Liver (tissue), 9 donors: ENCODE data around the gene AGPAT2. TPM values are rescaled to one million over a fixed set of nuclear protein-coding genes. Genes with fewer than 3 reads are reported as not detected.

ENCODE experiments used
- DNase-seq: peaks from one replicate; pipeline ENCODE4 v3.0.0-alpha.2; 2017; ENCODE audit warnings: low spot score
- H3K27ac ChIP-seq, 2 donors: one replicate each; pipeline ENCODE4 v1.7.0; 2013; ENCODE audit warnings: inconsistent platforms in 2 of 2, low read length in 2 of 2, control low read depth in 1 of 2, low read depth in 1 of 2, mild to moderate bottlenecking in 1 of 2
- H3K27me3 ChIP-seq, 4 donors: one replicate each; pipeline versions ENCODE4 v1.6.1 to v1.7.0; 2013; ENCODE audit warnings: low read length in 3 of 4, inconsistent platforms in 1 of 4, mild to moderate bottlenecking in 1 of 4, moderate library complexity in 1 of 4; ENCODE audit not compliant: control insufficient read depth in 4 of 4, insufficient read depth in 4 of 4
- H3K36me3 ChIP-seq, 4 donors: one replicate each; pipeline versions ENCODE4 v1.6.1 to v1.7.0; 2013; ENCODE audit warnings: low read length in 3 of 4, mild to moderate bottlenecking in 3 of 4, low read depth in 1 of 4, moderate library complexity in 1 of 4; ENCODE audit not compliant: control insufficient read depth in 4 of 4, insufficient read depth in 3 of 4
- H3K4me1 ChIP-seq, 4 donors: one replicate each; pipeline versions ENCODE4 v1.6.1 to v1.7.0; 2013; ENCODE audit warnings: low read length in 3 of 4, mild to moderate bottlenecking in 3 of 4, moderate library complexity in 1 of 4; ENCODE audit not compliant: control insufficient read depth in 4 of 4, insufficient read depth in 4 of 4
- H3K4me3 ChIP-seq, 3 donors: one replicate each; pipeline versions ENCODE4 v1.6.1 to v1.7.0; 2013; ENCODE audit warnings: low read length in 3 of 3, control low read depth in 1 of 3, low read depth in 1 of 3, mild to moderate bottlenecking in 1 of 3
- H3K9ac ChIP-seq, 2 donors: one replicate each; pipeline ENCODE4 v1.7.0; 2013; ENCODE audit warnings: low read length in 2 of 2, mild to moderate bottlenecking in 2 of 2, moderate library complexity in 2 of 2, control low read depth in 1 of 2, low read depth in 1 of 2
- H3K9me3 ChIP-seq, 4 donors: one replicate each; pipeline versions ENCODE4 v1.6.1 to v1.7.0; 2013; ENCODE audit warnings: low read length in 3 of 4; ENCODE audit not compliant: control insufficient read depth in 4 of 4
- EGR1 ChIP-seq, 2 donors: IDR thresholded peaks; 2 replicates each; pipeline ENCODE4 v1.6.1; 2016 to 2018; ENCODE audit warnings: antibody characterized with exemption in 2 of 2, low read depth in 2 of 2
- FOXA1 ChIP-seq: IDR thresholded peaks from 2 replicates; pipeline ENCODE4 v1.6.1; 2016; ENCODE audit warnings: antibody characterized with exemption
- FOXA2 ChIP-seq: IDR thresholded peaks from 2 replicates; pipeline ENCODE4 v1.6.1; 2016; ENCODE audit warnings: antibody characterized with exemption
- GABPA ChIP-seq, 2 donors: IDR thresholded peaks in 1 of 2; conservative IDR thresholded peaks in 1 of 2; 2 replicates each; pipeline ENCODE4 v1.6.1; 2016; ENCODE audit warnings: antibody characterized with exemption in 2 of 2, mild to moderate bottlenecking in 1 of 2, moderate library complexity in 1 of 2
- HNF4A ChIP-seq, 2 donors: conservative IDR thresholded peaks; 2 replicates each; pipeline ENCODE4 v1.6.1; 2016; ENCODE audit warnings: antibody characterized with exemption in 2 of 2, mild to moderate bottlenecking in 2 of 2
- HNF4G ChIP-seq: IDR thresholded peaks from 2 replicates; pipeline ENCODE4 v1.6.1; 2016; ENCODE audit warnings: antibody characterized with exemption
- JUND ChIP-seq, 2 donors: IDR thresholded peaks; 2 replicates each; pipeline ENCODE4 v1.6.1; 2016; ENCODE audit warnings: antibody characterized with exemption in 2 of 2
- NR2F2 ChIP-seq: IDR thresholded peaks from 2 replicates; pipeline ENCODE4 v1.6.1; 2016; ENCODE audit warnings: antibody characterized with exemption
- RAD21 ChIP-seq, 2 donors: IDR thresholded peaks; 2 replicates each; pipeline ENCODE4 v1.6.1; 2016; ENCODE audit warnings: antibody characterized with exemption in 2 of 2, mild to moderate bottlenecking in 2 of 2
- RXRA ChIP-seq, 2 donors: IDR thresholded peaks; 2 replicates each; pipeline ENCODE4 v1.6.1; 2017 to 2018; ENCODE audit warnings: antibody characterized with exemption in 2 of 2, mild to moderate bottlenecking in 1 of 2
- SP1 ChIP-seq: IDR thresholded peaks from 2 replicates; pipeline ENCODE4 v1.6.1; 2018; ENCODE audit warnings: antibody characterized with exemption, mild to moderate bottlenecking
- TAF1 ChIP-seq: conservative IDR thresholded peaks from 2 replicates; pipeline ENCODE4 v1.6.1; 2016; ENCODE audit warnings: antibody characterized with exemption, mild to moderate bottlenecking
- YY1 ChIP-seq: IDR thresholded peaks from 2 replicates; pipeline ENCODE4 v1.6.1; 2016; ENCODE audit warnings: antibody characterized with exemption, mild to moderate bottlenecking
- WGBS: extraction: QIAGEN DNeasy Blood & Tissue Kit; methylation state at CpG from one replicate; pipeline ENCODE4 v1.1.7; 2013; 5-methylcytosine and 5-hydroxymethylcytosine counted together
- polyA plus RNA-seq, 2 donors: library from polyadenylated mRNA; stranded (reverse) in 1 of 2; unstranded in 1 of 2; fragments of 200-250 nt in 1 of 2; fragments of >200 nt in 1 of 2; fragmentation: Nextera tagmentation in 1 of 2; extraction: Ambion mirVana in 1 of 2; gene quantifications; one replicate each; pipeline versions ENCODE4 v1.2.1 to v1.2.3, GENCODE V29; 2013 to 2015
- total RNA-seq, 2 donors: library from RNA; depleted of rRNA; stranded (reverse); fragments of >200 nt; gene quantifications; one replicate each; pipeline ENCODE4 v1.2.3, GENCODE V29; 2014
- TF ChIP-seq, protein P1 (sequence below): IDR thresholded peaks from 2 replicates; pipeline ENCODE4 v1.6.1; 2016; ENCODE audit warnings: antibody characterized with exemption
- TF ChIP-seq, protein P2 (sequence below): IDR thresholded peaks from 2 replicates; pipeline ENCODE4 v1.6.1; 2016; ENCODE audit warnings: antibody characterized with exemption, mild to moderate bottlenecking
- TF ChIP-seq, protein P3 (sequence below): IDR thresholded peaks from 2 replicates; pipeline ENCODE4 v1.6.1; 2016; ENCODE audit warnings: antibody characterized with exemption
- TF ChIP-seq, protein P4 (sequence below): IDR thresholded peaks from 2 replicates; pipeline ENCODE4 v1.6.1; 2016; ENCODE audit warnings: antibody characterized with exemption
- TF ChIP-seq, protein P5 (sequence below): fragments of 150-350 bp; IDR thresholded peaks from 2 replicates; pipeline ENCODE4 v1.5.1; 2017; ENCODE audit warnings: improper control_type of control experiment, low read depth, low read length; ENCODE audit not compliant: missing input control
- donor health status: healthy.
- donor health status: healthy.
- donor health status: healthy.
- donor health status: healthy.
- donor health status: healthy.

Gene AGPAT2
- total and polyA plus RNA-seq, 4 donors = 75.1 to 222 (median 212) TPM

DNA sequence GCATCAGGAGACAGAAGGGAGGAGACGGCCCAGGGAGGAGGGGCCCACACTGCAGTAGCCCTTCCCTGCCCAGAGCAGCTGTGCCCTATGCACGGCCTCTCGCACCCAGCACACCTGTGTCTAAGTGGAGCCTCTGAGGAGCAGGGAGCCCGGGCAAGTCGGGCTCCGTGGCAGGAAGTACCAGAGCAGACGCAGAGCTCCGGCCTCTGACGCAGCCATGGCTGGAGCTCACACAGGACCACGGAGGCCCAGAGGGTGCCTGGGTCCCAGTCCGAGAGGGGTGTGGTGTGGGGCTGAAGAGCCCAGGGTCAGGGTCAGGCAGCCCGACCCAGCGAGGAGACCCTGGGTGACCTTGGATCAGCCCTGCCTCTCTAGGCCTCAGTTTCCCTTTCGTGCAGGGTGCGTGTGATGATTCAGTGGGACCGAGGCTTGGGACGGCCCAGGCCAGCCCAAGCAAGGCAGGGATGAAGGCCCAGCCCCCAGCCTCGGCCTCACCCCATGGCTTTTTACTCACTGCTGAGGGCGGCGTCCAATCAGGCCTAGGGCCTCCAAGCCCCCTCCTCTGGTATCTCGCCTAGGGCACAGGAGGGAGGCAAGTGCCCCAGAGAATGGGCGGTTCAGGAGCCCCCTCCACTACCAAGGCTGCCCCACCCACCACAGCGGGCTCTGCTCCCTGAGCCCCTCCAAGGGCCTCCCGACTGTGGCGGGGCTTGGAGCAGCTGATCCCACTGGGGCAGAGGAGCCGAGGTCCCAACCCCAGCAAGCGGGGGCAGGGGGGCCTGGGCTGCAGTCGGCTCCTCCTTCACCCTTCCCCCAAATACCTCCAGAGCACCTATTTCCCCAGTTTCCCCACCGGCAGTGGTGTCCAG, 4.3 kb upstream of the AGPAT2 start:
- no peaks in the 10 kb centered on the region for H3K9me3 ChIP-seq
- no peaks in the 10 kb centered on the region for H3K27me3 ChIP-seq
- TF ChIP-seq TAF1 (no peak), NR2F2 (no peak), HNF4G (no peak), YY1 (no peak), SP1 (no peak), RAD21 (IDR thresholded peaks at IDR 0.05) (no peak)
- H3K4me3 ChIP-seq = no peak overlapping the region
- H3K27ac ChIP-seq = peak overlapping the region; percentile 89 to 94
- peaks cover 30 to 77% (median 61%) of the 10 kb centered on the region in 4 donors for H3K4me1 ChIP-seq
- 91% methylated on average over 29 of the region's 29 CpGs for WGBS
- DNase-seq = no peak
- H3K9ac ChIP-seq = no peak overlapping the region
- no peaks in the 10 kb centered on the region for H3K36me3 ChIP-seq

DNA sequence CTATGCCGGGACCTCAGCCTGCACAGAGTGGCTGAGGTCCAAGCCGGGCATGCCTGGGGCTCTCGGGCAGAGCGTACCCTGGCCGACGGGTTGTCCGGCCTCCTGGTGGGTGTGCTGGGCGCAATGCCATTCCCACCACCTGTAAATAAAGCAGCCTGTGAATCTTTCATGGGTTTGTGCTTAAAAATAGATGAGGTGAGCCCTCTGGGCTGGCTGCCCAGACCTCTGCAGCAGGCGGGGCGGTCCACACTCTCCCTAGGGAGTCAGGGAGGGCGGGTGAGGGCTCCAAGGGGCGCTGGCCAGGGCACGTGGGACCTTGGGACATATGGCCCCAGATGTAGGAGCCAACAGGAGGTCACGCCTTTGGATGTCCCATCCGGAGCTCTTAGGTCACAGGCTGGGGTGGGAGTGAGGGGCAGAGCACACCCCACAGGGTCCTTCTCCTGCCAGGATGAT, 3.6 kb upstream of the AGPAT2 start:
- WGBS = 40% methylated on average over 15 of the region's 15 CpGs
- no peak overlapping the region for H3K9ac ChIP-seq

More for the DNA sequence above, 3.6 kb upstream of the AGPAT2 start:
- H3K27me3 ChIP-seq = no peaks in the 10 kb centered on the region
- no peaks in the 10 kb centered on the region for H3K36me3 ChIP-seq
- TF ChIP-seq JUND (IDR thresholded peaks at IDR 0.05) (peak in 1 of 2 donors; percentile 49), SP1 (peak; percentile 80), NR2F2 (peak; percentile 27), FOXA1 (peak; percentile 66), EGR1 (IDR thresholded peaks at IDR 0.05; ENCODE audit: low read depth in 2 of 2) (peak; percentile 53 to 58), GABPA (IDR thresholded peaks at IDR 0.05 in 1 of 2, conservative IDR thresholded peaks at IDR 0.05 in 1 of 2) (peak in 1 of 2 donors; percentile 35), HNF4A (conservative IDR thresholded peaks at IDR 0.05) (peak; percentile 71 to 92), FOXA2 (peak; percentile 72), RXRA (IDR thresholded peaks at IDR 0.05) (peak; percentile 66 to 87), TAF1 (no peak), HNF4G (peak; percentile 12), YY1 (peak; percentile 57), RAD21 (IDR thresholded peaks at IDR 0.05) (peak in 1 of 2 donors; percentile 30)
- TF ChIP-seq, protein P1, sequence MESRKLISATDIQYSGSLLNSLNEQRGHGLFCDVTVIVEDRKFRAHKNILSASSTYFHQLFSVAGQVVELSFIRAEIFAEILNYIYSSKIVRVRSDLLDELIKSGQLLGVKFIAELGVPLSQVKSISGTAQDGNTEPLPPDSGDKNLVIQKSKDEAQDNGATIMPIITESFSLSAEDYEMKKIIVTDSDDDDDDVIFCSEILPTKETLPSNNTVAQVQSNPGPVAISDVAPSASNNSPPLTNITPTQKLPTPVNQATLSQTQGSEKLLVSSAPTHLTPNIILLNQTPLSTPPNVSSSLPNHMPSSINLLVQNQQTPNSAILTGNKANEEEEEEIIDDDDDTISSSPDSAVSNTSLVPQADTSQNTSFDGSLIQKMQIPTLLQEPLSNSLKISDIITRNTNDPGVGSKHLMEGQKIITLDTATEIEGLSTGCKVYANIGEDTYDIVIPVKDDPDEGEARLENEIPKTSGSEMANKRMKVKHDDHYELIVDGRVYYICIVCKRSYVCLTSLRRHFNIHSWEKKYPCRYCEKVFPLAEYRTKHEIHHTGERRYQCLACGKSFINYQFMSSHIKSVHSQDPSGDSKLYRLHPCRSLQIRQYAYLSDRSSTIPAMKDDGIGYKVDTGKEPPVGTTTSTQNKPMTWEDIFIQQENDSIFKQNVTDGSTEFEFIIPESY = peak; percentile 44
- TF ChIP-seq, protein P2, sequence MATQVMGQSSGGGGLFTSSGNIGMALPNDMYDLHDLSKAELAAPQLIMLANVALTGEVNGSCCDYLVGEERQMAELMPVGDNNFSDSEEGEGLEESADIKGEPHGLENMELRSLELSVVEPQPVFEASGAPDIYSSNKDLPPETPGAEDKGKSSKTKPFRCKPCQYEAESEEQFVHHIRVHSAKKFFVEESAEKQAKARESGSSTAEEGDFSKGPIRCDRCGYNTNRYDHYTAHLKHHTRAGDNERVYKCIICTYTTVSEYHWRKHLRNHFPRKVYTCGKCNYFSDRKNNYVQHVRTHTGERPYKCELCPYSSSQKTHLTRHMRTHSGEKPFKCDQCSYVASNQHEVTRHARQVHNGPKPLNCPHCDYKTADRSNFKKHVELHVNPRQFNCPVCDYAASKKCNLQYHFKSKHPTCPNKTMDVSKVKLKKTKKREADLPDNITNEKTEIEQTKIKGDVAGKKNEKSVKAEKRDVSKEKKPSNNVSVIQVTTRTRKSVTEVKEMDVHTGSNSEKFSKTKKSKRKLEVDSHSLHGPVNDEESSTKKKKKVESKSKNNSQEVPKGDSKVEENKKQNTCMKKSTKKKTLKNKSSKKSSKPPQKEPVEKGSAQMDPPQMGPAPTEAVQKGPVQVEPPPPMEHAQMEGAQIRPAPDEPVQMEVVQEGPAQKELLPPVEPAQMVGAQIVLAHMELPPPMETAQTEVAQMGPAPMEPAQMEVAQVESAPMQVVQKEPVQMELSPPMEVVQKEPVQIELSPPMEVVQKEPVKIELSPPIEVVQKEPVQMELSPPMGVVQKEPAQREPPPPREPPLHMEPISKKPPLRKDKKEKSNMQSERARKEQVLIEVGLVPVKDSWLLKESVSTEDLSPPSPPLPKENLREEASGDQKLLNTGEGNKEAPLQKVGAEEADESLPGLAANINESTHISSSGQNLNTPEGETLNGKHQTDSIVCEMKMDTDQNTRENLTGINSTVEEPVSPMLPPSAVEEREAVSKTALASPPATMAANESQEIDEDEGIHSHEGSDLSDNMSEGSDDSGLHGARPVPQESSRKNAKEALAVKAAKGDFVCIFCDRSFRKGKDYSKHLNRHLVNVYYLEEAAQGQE = peak; percentile 19
- TF ChIP-seq, protein P3, sequence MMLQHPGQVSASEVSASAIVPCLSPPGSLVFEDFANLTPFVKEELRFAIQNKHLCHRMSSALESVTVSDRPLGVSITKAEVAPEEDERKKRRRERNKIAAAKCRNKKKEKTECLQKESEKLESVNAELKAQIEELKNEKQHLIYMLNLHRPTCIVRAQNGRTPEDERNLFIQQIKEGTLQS = no peak
- TF ChIP-seq, protein P4, sequence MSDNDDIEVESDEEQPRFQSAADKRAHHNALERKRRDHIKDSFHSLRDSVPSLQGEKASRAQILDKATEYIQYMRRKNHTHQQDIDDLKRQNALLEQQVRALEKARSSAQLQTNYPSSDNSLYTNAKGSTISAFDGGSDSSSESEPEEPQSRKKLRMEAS = peak; percentile 53
- TF ChIP-seq, protein P5, sequence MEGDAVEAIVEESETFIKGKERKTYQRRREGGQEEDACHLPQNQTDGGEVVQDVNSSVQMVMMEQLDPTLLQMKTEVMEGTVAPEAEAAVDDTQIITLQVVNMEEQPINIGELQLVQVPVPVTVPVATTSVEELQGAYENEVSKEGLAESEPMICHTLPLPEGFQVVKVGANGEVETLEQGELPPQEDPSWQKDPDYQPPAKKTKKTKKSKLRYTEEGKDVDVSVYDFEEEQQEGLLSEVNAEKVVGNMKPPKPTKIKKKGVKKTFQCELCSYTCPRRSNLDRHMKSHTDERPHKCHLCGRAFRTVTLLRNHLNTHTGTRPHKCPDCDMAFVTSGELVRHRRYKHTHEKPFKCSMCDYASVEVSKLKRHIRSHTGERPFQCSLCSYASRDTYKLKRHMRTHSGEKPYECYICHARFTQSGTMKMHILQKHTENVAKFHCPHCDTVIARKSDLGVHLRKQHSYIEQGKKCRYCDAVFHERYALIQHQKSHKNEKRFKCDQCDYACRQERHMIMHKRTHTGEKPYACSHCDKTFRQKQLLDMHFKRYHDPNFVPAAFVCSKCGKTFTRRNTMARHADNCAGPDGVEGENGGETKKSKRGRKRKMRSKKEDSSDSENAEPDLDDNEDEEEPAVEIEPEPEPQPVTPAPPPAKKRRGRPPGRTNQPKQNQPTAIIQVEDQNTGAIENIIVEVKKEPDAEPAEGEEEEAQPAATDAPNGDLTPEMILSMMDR = no peak
- H3K4me1 ChIP-seq = peaks cover 26 to 73% (median 57%) of the 10 kb centered on the region in 4 donors
- no peaks in the 10 kb centered on the region for H3K9me3 ChIP-seq
- DNase-seq = no peak
- H3K27ac ChIP-seq = peak overlapping the region; percentile 89 to 94
- no peak overlapping the region for H3K4me3 ChIP-seq
